ENCODE results near the gene ETV3L.

DNA sequence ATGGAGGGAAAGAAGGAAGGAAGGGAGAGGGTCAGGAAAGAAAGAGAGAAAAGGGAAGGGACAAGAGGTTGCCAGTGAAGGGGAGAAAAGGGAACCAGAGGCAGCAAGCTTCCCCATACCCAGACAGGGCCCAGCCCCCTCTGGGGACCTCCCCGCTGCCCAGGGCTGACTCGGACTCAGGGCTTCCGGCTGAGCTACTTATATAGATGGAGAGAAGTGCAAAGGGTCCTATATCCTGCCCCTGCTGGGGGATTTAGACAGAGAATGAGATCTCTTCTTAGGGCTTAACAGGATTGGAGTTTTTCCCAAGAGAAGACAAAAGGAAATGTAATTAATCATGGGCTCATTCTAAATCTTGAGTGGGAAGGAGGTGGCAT lies at the start of gene ETV3L:
- TF ChIP-seq PAX5 (IDR thresholded peaks at IDR 0.05; ENCODE audit: insufficient read depth, low read length, severe bottlenecking) = no peak
- TF ChIP-seq TAF1 (IDR thresholded peaks at IDR 0.05; ENCODE audit: low read depth, low read length) = no peak
- TF ChIP-seq POLR2AphosphoS5 (IDR thresholded peaks at IDR 0.05; ENCODE audit: low read depth, low read length) = no peak
- TF ChIP-seq SPI1 (IDR thresholded peaks at IDR 0.05; ENCODE audit: low read depth, low read length) = no peak

Data from GM12891 (cell line).